HG03565 (cell line): ENCODE data around the gene TNNI3K.
A peak's percentile ranks its signal among the peaks of the same experiment; 100 is the strongest.

Experiments used
- ATAC-seq: cut with Tn5 transposase; IDR thresholded peaks from one replicate; pipeline ENCODE4 v1.9.1; 2021; ENCODE audit warnings: mild to moderate bottlenecking, moderate library complexity; ENCODE audit not compliant: unreplicated experiment

TNNI3K gene

DNA sequence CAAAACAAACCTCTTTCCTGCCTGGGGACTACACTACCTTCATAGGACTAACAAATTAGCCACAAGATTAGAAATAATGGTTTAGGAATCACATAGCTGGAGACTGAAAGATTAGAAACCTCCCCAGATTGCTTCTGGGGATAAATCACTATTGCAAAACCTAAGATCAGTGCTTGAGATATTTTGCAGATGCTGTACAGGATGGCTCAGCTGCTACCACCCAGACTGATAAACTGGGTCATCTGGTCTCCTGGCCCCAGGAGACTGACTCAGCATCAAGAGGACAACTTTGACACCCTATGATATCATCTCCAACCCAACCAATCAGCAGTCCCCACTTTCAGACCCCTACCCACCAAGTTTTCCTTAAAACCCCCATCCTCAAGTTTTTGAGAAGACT, 140.2 kb downstream of the TNNI3K start:
- no peak for ATAC-seq

DNA sequence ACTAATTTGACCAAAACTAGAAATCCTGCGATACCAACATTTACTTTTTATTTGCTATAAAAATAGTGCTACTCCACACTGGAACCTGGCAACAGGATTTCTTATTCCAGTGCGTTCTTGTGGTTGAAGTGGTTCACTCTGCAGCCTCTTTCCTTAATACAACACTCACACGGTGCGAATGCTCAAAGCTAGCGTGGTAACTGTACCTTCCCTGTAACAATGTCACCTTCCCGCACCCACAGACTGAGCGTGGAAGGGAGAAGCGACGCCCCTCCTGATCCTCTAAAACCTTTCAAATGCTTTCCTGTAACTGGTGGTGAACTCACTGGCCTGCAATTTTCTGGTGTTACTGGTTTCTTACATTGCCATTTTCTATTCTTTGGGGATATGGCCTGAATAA, 145.1 kb downstream of the TNNI3K start:
- no peak for ATAC-seq

DNA sequence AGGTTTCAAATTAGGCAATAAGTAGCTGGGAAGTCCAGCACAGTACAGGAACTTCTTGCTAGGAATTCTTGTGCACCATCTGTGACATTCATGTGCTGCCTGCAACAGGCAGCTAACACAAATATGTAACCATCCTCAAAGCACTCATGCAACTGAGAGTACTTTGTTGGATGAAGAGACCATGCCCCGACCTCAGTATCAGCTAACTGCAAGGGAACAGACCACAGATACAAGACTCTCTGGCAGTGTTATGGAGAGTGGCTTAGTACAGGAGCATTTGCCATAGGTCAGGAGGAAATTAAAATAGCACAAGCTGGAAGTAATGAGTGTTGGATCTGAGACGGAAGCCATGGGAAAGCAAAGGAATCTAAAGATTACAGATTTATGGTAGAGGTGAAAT, 153.7 kb downstream of the TNNI3K start:
- no peak for ATAC-seq

DNA sequence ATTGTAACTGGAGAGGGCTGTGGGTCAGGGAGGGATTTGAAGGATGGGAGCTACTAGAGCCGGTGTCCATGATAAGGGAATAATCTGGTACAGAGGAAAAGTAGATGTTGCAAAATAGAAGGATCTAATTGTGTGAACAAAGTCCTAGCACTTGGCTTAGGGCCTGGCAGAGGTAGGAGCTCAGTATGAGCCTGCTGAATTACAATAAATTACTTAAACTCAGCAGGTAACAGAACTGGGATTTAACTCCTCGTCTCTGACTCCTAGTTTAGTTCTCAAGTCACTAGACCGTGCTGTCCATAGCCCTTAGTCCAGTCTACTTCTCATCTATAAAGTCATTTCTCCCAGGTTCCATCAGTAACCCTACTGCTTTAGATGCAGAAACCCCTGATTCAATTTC, 157.0 kb downstream of the TNNI3K start:
- ATAC-seq: no peak

DNA sequence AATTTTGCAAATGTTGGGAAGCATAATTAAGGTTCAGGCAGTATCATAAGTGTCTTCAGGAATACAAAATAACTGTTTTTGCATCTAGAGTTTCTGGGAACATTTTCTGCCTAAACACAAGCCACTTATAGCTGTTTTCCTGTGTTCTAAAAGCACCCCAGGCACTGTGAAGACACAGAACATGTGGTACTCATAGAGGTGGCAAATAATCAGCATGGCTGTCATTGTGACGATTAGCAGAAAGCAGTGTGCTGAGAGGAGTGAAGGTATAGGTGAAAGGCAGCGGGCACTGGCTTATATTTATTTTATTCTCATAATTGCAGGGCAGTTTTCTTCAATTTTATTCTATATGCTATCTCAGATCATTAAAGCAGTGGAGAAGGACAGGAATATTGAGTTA, 157.7 kb downstream of the TNNI3K start:
- no peak for ATAC-seq

DNA sequence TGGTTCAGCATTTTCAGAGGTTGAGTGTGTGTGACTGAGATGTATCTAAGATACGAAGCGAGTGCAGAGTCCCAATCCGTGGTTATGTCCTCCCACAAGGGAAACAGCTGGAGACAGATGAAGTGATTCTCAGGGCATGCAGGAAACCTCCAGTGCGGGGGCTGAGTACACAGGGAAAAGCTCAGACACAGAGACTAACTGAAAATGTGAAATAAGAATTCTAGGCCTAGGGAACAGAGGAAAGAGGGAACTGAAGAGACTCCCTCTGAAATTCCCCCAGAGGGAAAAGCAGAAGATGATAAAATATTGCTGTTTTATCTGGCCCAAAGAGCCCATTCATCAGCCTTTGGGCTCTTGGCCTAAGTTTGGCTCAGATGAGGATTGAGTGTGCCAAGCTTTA, 160.4 kb downstream of the TNNI3K start:
- no peak for ATAC-seq

DNA sequence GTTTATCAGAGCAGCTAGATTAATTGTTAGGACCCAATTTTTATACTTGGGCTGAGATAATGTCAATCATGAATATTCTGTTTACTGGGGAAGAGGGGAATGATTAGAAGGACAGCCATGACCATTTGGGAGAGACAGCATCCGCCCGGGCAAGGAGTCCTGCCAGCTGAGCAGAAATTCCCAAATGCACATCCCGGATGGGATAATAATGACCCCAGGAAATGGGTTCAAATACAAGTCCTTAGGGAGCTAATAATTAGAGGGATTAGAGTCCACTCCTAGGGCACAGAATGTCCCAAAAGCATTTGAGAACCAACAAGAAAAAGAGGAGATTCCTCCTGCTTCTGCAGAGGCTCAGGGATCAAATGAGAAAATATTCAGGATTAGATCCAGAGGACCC, 161.3 kb downstream of the TNNI3K start:
- no peak for ATAC-seq

DNA sequence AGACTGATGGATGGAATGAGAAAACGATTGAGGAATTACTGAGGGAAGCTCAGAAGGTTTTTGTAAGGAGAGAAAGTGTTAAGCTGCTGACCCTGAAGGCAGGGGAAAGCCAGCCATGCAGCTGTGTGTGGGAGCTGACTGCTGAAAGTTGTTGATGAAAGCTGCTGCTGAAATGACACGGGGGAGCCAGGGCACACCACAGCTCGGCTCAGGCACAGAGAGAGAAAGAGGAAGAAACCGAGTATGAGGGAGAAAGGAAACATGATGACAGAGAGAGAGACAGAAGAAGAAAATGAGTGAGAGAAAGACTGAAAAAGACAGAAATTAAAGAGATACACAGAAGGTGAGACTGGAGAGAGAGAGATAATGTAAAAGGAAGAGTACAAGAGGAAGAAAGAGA, 161.7 kb downstream of the TNNI3K start:
- ATAC-seq: no peak

DNA sequence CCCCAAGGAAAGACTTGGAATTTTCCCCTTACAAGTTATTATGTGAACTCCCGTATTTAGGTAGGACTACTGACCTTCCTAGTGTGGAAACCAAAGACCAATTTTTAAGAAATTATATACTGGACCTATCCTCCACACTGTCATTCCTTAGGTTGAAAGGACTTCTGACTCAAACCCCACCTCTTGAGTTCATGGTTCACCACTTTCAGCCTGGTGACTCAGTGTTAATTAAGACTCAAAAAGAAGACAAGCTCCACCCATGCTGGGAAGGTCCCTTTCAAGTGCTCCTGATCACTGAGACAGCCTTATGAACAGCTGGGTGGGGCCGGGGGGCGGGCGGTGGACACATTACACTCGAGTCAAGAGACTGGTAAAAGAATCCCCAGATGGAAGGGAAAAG, 164.1 kb downstream of the TNNI3K start:
- ATAC-seq: peak; percentile 85

DNA sequence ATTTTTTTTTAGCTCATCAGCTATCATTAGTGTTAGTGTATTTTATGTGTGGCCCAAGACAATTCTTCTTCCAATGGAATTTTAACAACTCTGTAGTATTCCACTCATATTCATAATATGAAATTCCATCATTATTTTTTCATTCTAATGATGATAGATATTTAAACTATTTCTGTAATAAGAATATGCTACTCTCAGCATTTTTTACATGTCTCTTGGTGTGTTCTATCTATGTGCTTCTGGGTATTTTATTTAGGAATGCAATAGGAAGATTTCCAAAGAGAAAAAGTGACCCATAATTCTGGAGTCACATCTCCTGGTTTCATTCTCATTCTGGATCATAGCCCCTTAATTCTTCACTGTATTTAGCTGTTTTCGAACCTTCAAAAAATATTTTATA, 167.7 kb downstream of the TNNI3K start:
- no peak for ATAC-seq

DNA sequence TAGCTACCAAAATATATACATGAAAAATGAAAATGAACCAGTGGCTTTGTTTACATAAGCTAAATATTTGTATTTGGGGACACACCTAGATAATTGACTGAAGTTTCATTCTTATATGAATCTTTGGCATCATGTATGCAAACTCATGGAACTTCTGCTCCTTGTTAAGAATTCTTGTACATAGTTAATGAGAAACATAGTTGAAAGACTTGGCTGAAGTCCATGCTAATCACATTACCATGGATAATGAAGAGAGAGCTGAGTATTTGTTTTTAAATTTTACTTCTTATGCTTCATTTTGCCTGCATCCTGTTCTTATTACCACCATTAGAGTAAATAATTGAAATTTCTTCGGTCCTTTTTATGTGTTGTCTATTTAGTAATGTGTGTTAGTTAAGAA, 168.4 kb downstream of the TNNI3K start:
- no peak for ATAC-seq

DNA sequence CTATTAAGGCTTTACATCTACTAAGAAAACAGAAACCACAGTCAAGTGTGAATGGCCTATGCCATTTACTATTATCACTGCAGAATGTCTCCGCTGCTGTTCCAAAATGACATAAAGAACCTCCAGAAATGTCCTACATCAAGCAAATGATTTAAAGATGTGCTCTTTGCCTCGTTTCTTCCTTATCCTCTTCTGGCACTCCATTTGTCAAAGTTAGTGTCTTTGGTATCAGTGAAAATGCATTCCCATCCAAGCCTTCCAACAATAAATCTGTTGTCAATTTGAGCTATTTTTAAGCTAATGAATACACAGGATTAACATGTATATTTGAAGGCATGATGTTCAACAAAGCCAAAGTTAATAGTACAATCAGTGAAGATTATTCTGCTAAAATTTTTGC, 171.6 kb downstream of the TNNI3K start:
- ATAC-seq: no peak

DNA sequence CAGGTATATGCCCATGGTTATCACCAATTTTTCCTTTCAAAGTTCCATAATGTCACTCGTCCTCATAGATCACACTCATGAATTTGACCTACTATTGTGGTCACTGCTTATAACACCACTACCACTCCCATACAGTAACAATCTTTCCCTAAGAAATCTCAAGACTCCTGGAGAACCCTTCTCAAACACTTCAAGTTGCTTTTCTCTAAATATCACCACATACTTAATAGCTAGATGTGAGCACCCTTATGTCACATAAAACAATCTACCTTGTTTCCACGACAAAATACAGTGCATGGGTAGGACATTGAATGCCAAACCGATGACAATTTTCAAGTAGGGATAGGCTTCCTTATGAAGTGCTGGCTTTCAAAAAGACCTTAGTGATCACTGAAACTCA, 172.7 kb downstream of the TNNI3K start:
- no peak for ATAC-seq

DNA sequence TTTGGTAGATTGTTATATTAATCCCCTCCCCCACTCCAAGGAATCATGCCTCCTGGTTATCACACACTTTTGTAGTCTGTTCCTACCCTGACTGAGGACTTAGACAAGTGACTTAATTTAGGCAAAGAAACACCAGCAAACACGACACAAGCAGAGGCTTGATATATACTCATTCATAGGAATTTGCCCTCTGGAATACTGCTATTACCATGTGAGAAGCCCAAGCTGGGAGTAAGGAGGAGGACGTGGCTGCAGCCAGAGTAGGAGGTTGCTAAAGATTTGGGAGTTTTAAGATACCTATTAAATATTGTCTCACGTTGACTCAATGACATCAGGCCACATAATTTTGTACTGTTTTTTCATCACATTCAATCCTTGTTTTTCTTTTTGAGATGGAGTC, 177.1 kb downstream of the TNNI3K start:
- ATAC-seq: no peak

DNA sequence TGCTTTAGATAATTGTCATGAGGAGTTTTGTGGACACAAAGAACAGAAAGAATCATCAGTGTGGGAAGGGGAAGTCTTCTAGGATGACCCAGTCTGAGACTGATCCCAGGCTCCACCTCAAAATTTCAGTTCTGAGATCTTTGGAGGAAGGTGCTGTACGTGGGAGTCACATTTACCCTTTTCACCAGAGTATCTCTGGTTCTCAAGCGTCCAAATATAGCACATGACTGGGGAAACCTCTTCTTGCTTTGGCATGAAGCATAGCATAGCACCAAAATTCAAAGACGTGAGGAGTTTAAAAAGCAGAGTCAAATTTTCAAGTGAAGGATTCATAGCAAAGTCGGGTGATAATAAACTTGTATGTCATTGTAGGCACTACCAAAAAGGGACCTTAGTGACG, 180.7 kb downstream of the TNNI3K start:
- no peak for ATAC-seq

DNA sequence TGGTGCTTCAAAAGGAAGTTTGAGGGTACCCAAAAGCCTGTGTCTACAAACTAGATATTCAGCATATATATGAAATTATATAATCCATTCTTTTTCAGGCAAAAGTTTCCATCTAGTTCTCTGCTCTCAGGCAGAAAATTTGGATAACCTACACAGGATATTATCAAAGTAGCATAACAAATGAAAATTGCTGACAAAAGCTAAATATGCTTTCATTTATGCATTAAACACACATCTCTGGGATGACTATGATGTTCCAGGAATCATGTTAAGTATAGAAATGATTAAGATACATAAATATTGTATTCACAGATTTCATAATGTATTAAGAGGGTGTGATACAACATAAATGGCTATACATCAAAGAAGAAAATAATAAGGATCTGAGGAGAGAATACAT, 184.4 kb downstream of the TNNI3K start:
- ATAC-seq: no peak

DNA sequence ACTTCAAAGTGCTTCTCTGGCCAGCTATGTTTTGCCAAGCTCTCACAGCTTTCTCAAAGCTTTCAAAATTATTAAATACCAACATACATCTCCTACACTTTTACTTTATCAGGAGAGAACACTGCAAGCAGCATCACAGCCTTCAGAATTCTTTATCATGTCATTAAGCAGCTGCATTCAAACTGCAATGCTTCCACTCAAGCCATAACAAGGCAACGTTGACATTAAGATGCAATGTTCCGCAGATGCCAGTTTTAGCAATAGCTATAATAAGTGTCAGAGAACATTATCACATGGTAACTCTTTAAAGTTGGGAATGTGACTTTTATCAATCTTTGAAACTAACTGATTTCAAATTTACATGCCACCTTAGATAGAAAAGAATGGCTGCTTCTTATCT, 185.3 kb downstream of the TNNI3K start:
- no peak for ATAC-seq

DNA sequence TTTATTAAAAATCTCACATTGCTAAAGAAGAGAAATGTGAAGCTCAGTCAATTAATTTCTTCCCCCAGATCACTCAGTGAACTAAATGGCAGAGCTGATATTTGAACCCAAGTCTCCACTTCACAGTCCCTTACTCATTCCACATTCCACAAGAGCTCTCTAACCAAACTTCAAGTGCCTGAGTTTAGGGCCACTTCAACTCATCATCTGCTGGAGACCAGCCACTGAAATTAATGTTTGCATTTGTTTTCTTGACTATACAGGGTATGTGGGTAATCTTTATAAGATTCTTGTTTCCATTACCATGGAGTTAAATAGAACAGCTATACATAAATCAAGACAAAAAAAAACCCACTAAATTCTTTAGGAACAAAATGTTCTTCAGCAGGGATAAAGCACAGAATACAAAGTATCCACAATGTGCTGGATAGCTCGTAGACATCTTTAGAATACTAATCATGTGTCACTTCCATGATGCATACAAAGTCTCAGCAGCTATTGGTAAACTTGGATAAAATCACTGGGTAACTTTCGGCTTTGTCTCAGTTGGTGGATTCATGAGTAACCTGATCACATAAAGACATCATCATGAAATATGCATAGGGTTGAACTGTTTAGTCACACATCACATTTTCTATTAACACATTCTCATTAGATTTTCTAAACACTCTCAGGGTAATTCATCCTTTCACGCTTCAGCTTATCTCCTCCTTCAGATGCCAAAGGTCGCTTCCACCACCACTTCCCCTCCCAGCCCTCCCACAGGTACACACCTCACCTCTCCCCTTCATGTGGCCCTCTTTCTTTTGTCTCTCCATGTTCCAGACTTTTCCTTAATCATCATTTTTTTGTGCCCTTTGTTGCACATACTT, 187.5 kb downstream of the TNNI3K start:
- ATAC-seq: no peak

DNA sequence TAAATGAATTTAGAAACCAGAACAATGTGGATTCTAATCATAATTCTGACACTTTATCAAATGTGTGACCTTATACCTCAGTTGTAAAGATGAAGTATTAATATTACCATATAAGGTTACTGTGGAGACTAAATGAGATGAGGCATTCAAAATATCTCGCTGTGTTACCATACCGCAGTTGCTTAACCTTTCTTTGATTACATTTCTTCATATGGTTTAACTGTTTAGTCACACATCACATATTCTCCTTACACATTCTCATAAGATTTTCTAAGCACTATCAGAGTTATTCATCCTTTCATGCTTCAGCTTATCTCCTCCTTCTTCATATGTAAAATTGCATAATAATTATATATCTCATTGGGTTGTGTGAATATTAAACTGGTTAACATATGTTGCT, 188.3 kb downstream of the TNNI3K start:
- no peak for ATAC-seq

DNA sequence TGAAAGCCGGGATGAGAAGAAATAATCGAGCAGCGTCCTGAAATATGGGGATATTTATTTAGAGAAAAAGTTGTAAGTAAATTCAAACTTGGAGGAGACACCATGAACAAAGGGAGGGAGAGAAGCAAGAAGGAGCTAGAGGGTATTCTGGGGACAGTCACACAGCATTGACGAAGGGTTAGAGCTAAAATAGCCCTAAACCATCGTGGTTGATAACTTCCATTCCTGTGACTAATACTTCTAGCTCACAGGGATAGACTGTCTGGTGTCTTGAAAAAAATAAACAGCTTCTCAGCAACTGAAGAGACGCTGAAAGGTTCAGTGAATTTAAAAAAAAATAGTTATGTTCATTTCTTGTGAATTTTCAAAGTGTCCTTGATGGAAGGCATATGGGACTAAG, 190.5 kb downstream of the TNNI3K start:
- no peak for ATAC-seq

DNA sequence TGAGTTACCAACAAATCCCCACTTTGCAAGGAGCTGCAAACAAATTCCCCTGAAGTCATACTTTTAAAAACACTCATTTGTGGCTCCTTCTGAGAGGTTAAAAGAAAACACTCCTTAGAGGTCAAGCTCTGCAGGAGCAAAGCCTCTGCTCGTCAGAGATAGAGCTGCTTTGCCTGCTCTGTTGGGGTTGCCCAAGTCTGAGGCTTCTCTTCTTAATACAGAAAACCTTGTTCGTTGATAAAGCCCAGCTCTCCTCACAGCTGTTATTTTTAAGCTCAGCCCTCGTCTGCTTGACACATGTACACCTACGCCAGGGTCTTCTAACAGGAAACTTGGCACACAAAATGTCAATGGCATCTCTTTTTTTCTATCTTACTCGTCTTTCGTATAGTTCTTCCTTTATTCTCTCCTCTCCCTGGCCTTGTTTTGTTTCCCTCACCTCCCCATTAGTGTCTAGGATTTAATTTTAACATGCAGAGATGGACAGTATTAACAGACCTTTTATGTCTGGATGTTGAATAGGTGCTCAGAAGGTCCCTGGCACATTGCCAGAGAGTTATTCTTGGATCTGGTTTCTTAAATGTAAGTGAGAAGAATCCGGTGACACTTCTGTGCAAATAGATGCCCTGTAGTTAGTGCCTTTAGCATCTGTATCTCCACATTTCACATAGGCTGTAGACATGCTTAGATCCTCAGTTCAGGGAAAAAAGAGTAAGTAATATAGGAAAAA, 191.2 kb downstream of the TNNI3K start:
- ATAC-seq: no peak

DNA sequence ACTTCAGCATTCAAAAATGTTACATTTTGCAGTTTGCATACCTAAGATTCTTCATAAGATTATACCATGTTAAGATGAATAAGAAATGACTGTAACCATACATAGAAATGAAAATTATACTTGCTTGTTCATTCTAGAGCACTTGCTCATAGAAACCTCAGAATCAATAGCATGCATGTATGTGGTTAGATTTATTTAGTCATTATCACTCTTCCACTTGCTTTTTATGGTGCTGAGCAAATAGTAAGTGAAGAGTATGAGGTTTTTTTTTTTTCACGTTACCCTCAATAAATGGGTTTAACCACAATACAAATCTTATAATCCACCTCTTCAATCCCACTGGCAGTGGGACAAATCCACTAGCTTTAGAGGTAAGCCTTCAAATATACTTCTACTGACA, 192.5 kb downstream of the TNNI3K start:
- ATAC-seq: no peak
